K562 (cell line): ENCODE measurements around the gene SCYL3. TPM values are rescaled to one million over a fixed set of nuclear protein-coding genes. Genes with fewer than 3 reads are reported as not detected.

Experiments
- ATAC-seq: fragments of 200-7000 bp; cut with Tn5 transposase; 3 replicates; pipeline ENCODE4 v1.9.1; 2020; ENCODE audit warnings: moderate library complexity
- BruUV-seq: library from RNA; stranded (reverse); fragments of 400-500 nt; replicated peaks from 2 replicates; lab custom pipeline; 2021; lab: Mats Ljungman, UMichigan
- CTCF ChIA-PET: fragments of 300-600 bp; formaldehyde crosslinking; extraction: SDS; loops from one replicate; lab custom pipeline; 2021; ENCODE audit warnings: low intra/inter-chr PET ratio; lab: Yijun Ruan, JAX
- POLR2A ChIA-PET: fragments of 300-600, 350-650 bp; sonication (Branson Sonifier 250); formaldehyde crosslinking; extraction: SDS; loops from one replicate; lab custom pipeline; 2021; ENCODE audit warnings: antibody characterized with exemption, inconsistent platforms; lab: Yijun Ruan, JAX
- DNase-seq, 4 experiments: peaks; one replicate each; pipeline versions ENCODE4 v3.0.0 to v3.0.0-alpha.2; 2011 to 2018; ENCODE audit warnings: low spot score in 3 of 4, mixed read lengths in 3 of 4; ENCODE audit errors: extremely low read depth in 1 of 4
- FAIRE-seq: peaks from 2 replicates; lab custom pipeline; 2011; peaks lifted over from hg19 to GRCh38; lab: Jason Lieb, UNC
- H2AFZ ChIP-seq: 2 replicates; pipeline ENCODE4 v1.6.0; 2011; ENCODE audit warnings: low read depth, low read length, control low read depth, inconsistent platforms
- H3K27ac ChIP-seq: fragments of 200-600 bp; 3 replicates; pipeline ENCODE4 v1.8.0; 2011; ENCODE audit warnings: low read depth, mild to moderate bottlenecking, control low read depth, inconsistent platforms, low read length, moderate library complexity, mixed read lengths; ENCODE audit errors: extremely low read depth
- H3K27me3 ChIP-seq, 2 experiments: fragments of 300-600 bp in 1 of 2; 2 replicates in 1 of 2; 3 replicates in 1 of 2; pipeline versions ENCODE4 v1.6.0 to v1.8.0; 2011; ENCODE audit warnings: inconsistent platforms in 2 of 2, low read length in 2 of 2, mild to moderate bottlenecking in 1 of 2, mixed read lengths in 1 of 2, moderate library complexity in 1 of 2; ENCODE audit not compliant: control insufficient read depth in 2 of 2, insufficient read depth in 2 of 2
- H3K36me3 ChIP-seq: fragments of 300-600 bp; 3 replicates; pipeline ENCODE4 v1.8.0; 2011; ENCODE audit warnings: mild to moderate bottlenecking, low read length, inconsistent platforms; ENCODE audit not compliant: control insufficient read depth, insufficient read depth
- H3K4me1 ChIP-seq, 2 experiments: fragments of 200-600 bp in 1 of 2; replicated peaks in 1 of 2; 2 replicates in 1 of 2; 3 replicates in 1 of 2; pipeline versions ENCODE4 v1.5.1 to v1.8.0; 2011; ENCODE audit warnings: inconsistent platforms in 2 of 2, low read length in 2 of 2, mild to moderate bottlenecking in 1 of 2, mixed read lengths in 1 of 2, moderate library complexity in 1 of 2; ENCODE audit not compliant: control insufficient read depth in 2 of 2, insufficient read depth in 2 of 2
- H3K4me2 ChIP-seq: 2 replicates; pipeline ENCODE4 v1.6.1; 2011; ENCODE audit warnings: low read length, control low read depth, inconsistent platforms, mixed read lengths; ENCODE audit not compliant: insufficient read depth
- H3K4me3 ChIP-seq: fragments of 200-600 bp; sonication (generic), shearing (Covaris generic); 2 replicates; pipeline ENCODE4 v1.5.1; 2016; ENCODE audit warnings: control low read depth, inconsistent platforms
- H3K79me2 ChIP-seq: fragments of 200-600 bp; 3 replicates; pipeline ENCODE4 v1.8.0; 2011; ENCODE audit warnings: low read length, inconsistent platforms; ENCODE audit not compliant: control insufficient read depth, insufficient read depth
- H3K9ac ChIP-seq, 2 experiments: 2 replicates each; pipeline versions ENCODE4 v1.6.0 to v1.6.1; 2011; ENCODE audit warnings: low read depth in 2 of 2, low read length in 2 of 2, control low read depth in 1 of 2, inconsistent platforms in 1 of 2, mild to moderate bottlenecking in 1 of 2, mixed read lengths in 1 of 2; ENCODE audit not compliant: insufficient read depth in 1 of 2
- H3K9me1 ChIP-seq: one replicate; pipeline ENCODE4 v1.6.0; 2011; ENCODE audit warnings: inconsistent platforms, mild to moderate bottlenecking, low read length, moderate library complexity; ENCODE audit not compliant: control insufficient read depth, insufficient read depth
- H3K9me3 ChIP-seq: replicated peaks from 2 replicates; pipeline ENCODE4 v1.5.1; 2011; ENCODE audit warnings: low read depth, low read length, inconsistent platforms; ENCODE audit not compliant: control insufficient read depth, insufficient read depth
- H4K20me1 ChIP-seq: replicated peaks from 2 replicates; pipeline ENCODE4 v1.6.1; 2011; ENCODE audit warnings: low read length, inconsistent platforms, mixed read lengths; ENCODE audit not compliant: control insufficient read depth, insufficient read depth
- CLOCK ChIP-seq: fragments of 250-450 bp; sonication (Bioruptor Pico); IDR thresholded peaks from 2 replicates; pipeline ENCODE4 v1.4.0; 2020; ENCODE audit warnings: mild to moderate bottlenecking, moderate library complexity, borderline replicate concordance
- HMBOX1 ChIP-seq: sonication (generic); IDR thresholded peaks from 2 replicates; pipeline ENCODE4 v1.6.1; 2016
- NFE2 ChIP-seq: IDR thresholded peaks from 2 replicates; pipeline ENCODE4 v1.6.1; 2014; ENCODE audit warnings: antibody characterized with exemption, low read depth
- ZNF655 ChIP-seq: fragments of 250-450 bp; sonication (Bioruptor Pico); IDR thresholded peaks from 2 replicates; pipeline ENCODE4 v1.5.0; 2021
- WGBS: fragments of 100-300 bp; shearing (Covaris generic); methylation state at CpG from one replicate; pipeline ENCODE4 v1.1.6; 2016; ENCODE audit warnings: low coverage, mixed read lengths; ENCODE audit not compliant: insufficient coverage; ENCODE audit errors: missing lambda C conversion rate; 5-methylcytosine and 5-hydroxymethylcytosine counted together
- in situ Hi-C: fragments of 300-500 bp; cut with MboI; formaldehyde crosslinking; loops from 4 replicates; pipeline ENCODE4 v1.15.0; 2018; ENCODE audit warnings: inconsistent platforms, mixed read lengths
- intact Hi-C: fragments of 100-400 bp; cut with micrococcal nuclease; formaldehyde crosslinking; loops from 2 replicates; pipeline ENCODE4 v1.14.2; 2022
- polyA plus RNA-seq, 8 experiments: library from polyadenylated mRNA; depleted of rRNA in 4 of 8; stranded (reverse) in 5 of 8; unstranded in 3 of 8; fragments of >200 nt; fragmentation: Nextera tagmentation in 2 of 8; fragmentation: Illumina TruSeq in 1 of 8; extraction: Ambion mirVana in 2 of 8; extraction: Trizol in 1 of 8; gene quantifications; 2 replicates each; pipeline versions ENCODE4 v1.2.1 to v1.2.3, GENCODE V29; 2011 to 2014; ENCODE audit warnings: inconsistent platforms in 1 of 8, missing spikeins in 1 of 8
- total RNA-seq, 7 experiments: library from RNA; depleted of rRNA in 6 of 7; stranded (reverse); fragments of >200 nt in 6 of 7; fragmentation: Illumina TruSeq in 2 of 7; extraction: Trizol in 2 of 7; gene quantifications; 2 replicates each; pipeline versions ENCODE4 v1.2.1 to v1.2.3, GENCODE V29; 2011 to 2021; ENCODE audit warnings: low replicate concordance in 1 of 7
- TF ChIP-seq, protein P1 (sequence below): fragments of 250-450 bp; sonication (Bioruptor Pico); IDR thresholded peaks from 2 replicates; pipeline ENCODE4 v1.4.0; 2020; ENCODE audit warnings: mild to moderate bottlenecking

SCYL3 gene
- total and polyA plus RNA-seq, 9 of the 15 experiments (the other 6 are each of a cell fraction or from before 2014, with no cell fraction given) = 3.6 to 11.4 (median 7.1) TPM

DNA sequence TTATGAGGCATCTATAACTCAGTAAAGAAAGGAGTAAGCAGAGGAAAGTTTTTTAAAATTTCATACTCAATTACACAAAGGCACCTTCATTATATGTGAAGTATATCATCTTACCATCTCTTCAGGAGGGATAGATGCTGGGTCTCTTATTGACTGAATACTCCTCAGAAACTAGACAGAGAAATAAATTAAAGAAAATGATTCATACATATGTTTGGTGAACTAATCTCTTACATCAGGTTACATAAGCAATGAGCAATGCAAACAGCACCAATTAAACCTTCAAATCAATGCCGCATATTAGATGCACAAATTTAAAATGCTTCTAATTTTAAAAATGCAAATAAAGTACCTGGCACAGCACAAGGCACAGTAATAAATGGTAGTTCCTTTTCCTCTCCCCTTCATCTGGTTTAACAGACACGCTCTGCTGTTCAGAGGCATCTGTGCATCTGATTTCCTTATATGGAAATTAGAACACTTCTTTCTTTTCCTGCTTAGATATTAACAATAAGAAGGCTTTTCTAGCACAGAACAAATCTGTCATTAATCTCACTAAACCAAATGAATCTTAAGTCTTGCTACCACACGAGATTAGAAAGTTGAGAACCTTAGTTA, 20.0 kb downstream of the SCYL3 start:
- Histone ChIP-seq H3K9ac (no peak overlapping the region), H3K27ac (no peak overlapping the region), H2AFZ (no peak overlapping the region), H3K4me2 (no peak overlapping the region), H3K36me3 (peaks cover 78% of the 10 kb centered on the region), H3K27me3 (no peaks in the 10 kb centered on the region), H3K4me3 (no peak overlapping the region), H3K9me3 (peaks cover 7% of the 10 kb centered on the region; the same call in 1 of the 2 replicates)
- FAIRE-seq (no peak), DNase-seq (no peak)
- WGBS = 73% methylated on average over 3 of the region's 3 CpGs
- POLR2A ChIA-PET = no interaction called here
- TF ChIP-seq, protein P1, sequence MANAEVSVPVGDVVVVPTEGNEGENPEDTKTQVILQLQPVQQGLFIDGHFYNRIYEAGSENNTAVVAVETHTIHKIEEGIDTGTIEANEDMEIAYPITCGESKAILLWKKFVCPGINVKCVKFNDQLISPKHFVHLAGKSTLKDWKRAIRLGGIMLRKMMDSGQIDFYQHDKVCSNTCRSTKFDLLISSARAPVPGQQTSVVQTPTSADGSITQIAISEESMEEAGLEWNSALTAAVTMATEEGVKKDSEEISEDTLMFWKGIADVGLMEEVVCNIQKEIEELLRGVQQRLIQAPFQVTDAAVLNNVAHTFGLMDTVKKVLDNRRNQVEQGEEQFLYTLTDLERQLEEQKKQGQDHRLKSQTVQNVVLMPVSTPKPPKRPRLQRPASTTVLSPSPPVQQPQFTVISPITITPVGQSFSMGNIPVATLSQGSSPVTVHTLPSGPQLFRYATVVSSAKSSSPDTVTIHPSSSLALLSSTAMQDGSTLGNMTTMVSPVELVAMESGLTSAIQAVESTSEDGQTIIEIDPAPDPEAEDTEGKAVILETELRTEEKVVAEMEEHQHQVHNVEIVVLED (CRISPR knock-in tag) = no peak
- TF ChIP-seq HMBOX1 (no peak), ZNF655 (CRISPR knock-in tag) (no peak), NFE2 (no peak), CLOCK (CRISPR knock-in tag) (no peak)
- TF ChIP-seq, all 486 proteins: peak for 0
- CTCF ChIA-PET = no interaction called here
- H3K79me2 ChIP-seq = no peaks in the 10 kb centered on the region
- intact Hi-C loops (no loop called here), in situ Hi-C loops (no loop called here)
- BruUV-seq = no TSS peak
- no peaks in the 10 kb centered on the region for H4K20me1 ChIP-seq
- no peaks in the 10 kb centered on the region for H3K4me1 ChIP-seq
- no peak for ATAC-seq
- H3K9me1 ChIP-seq = no peaks in the 10 kb centered on the region
